Fibroblast of lung (primary cell): ENCODE results near the gene ZNF280A.

Experiments
- EZH2 ChIP-seq: IDR thresholded peaks from 2 replicates; pipeline ENCODE4 v1.5.1; 2012; ENCODE audit warnings: low read length, control low read depth, mild to moderate bottlenecking; ENCODE audit errors: missing control alignments
- TF ChIP-seq, protein P1 (sequence below), 2 donors: IDR thresholded peaks in 1 of 2; conservative IDR thresholded peaks in 1 of 2; 1 replicate in 1 of 2; 2 replicates in 1 of 2; pipeline ENCODE4 v1.5.1; 2011 to 2012; ENCODE audit warnings: low read length in 2 of 2, control low read depth in 1 of 2, inconsistent platforms in 1 of 2, low read depth in 1 of 2, mild to moderate bottlenecking in 1 of 2

DNA sequence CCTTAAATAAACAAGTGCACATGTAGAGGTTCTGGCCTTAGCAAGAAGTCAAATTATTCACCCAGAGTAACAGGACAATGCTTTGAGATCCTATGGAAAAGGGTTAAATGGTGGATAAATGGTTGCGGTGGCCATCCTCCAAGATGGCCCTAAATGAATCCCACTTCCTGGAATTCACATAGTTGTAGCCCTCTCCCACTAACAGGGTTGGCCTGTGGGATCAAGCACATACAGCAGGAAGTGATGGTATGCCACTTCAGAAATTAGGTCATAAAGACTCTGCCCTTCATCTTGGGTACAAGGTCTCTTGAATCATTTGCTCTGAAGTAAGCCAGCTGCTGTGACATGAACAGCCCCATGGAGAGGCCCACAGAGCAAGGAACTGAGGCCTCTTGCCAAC is 13.3 kb downstream of the ZNF280A start:
- TF ChIP-seq, protein P1, sequence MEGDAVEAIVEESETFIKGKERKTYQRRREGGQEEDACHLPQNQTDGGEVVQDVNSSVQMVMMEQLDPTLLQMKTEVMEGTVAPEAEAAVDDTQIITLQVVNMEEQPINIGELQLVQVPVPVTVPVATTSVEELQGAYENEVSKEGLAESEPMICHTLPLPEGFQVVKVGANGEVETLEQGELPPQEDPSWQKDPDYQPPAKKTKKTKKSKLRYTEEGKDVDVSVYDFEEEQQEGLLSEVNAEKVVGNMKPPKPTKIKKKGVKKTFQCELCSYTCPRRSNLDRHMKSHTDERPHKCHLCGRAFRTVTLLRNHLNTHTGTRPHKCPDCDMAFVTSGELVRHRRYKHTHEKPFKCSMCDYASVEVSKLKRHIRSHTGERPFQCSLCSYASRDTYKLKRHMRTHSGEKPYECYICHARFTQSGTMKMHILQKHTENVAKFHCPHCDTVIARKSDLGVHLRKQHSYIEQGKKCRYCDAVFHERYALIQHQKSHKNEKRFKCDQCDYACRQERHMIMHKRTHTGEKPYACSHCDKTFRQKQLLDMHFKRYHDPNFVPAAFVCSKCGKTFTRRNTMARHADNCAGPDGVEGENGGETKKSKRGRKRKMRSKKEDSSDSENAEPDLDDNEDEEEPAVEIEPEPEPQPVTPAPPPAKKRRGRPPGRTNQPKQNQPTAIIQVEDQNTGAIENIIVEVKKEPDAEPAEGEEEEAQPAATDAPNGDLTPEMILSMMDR (conservative IDR thresholded peaks at IDR 0.05 in 1 of 2, IDR thresholded peaks at IDR 0.05 in 1 of 2; ENCODE audit: low read depth in 1 of 2, low read length in 2 of 2): no peak
- TF ChIP-seq EZH2: no peak
